HG03457 (cell line): ENCODE data around the gene SDHD.
"Not testable (repeated sequence)": the region's sequence is repeated elsewhere in the genome, so short reads cannot be mapped to it uniquely, and the experiment has no call there.

Source experiments
- ATAC-seq: cut with Tn5 transposase; IDR thresholded peaks from one replicate; pipeline ENCODE4 v1.9.1; 2021; ENCODE audit warnings: moderate number of reproducible peaks; ENCODE audit not compliant: unreplicated experiment

Gene SDHD

DNA sequence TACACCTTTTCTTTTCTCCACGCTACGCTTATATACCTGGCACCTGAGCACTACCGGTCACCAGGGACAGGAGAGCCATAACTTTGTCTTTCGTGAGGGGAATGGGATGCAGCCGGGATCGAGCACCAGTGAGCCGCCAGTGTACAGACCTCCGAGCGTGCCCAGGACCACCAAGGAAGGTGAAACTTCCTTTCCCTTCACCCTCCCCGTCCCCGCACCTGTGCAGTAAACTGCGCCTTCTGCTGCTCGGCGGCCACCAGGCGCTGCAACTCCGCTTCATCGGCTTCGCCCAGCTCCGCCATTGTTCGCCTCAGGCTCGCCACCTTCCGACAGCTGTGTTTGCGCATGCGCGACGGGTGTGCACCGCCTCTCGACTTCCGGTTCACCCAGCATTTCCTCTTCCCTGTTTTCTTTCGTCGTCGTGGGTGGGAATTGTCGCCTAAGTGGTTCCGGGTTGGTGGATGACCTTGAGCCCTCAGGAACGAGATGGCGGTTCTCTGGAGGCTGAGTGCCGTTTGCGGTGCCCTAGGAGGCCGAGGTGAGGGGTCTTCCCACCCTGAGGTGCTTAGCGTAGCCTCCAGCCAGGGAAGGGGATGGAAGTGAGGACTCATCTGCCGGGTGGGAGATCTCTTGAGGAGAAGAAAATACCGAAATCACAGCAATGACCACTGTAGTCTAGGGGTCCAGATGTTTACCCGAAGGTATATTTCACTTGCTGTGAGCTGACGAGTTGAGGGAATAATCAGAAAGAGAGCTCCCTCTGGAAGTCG lies at the start of gene SDHD, which contains the start of gene TIMM8B:
Gene SDHD, plus strand, starts transcription at position 452 of the 770 bp plus-strand sequence. Its CDS starts 35 bp downstream, at position 487.
Gene TIMM8B, minus strand, starts transcription at position 335 of the 770 bp plus-strand sequence. Its CDS starts 33 bp downstream, at position 302.
- ATAC-seq = peak; percentile 71

DNA sequence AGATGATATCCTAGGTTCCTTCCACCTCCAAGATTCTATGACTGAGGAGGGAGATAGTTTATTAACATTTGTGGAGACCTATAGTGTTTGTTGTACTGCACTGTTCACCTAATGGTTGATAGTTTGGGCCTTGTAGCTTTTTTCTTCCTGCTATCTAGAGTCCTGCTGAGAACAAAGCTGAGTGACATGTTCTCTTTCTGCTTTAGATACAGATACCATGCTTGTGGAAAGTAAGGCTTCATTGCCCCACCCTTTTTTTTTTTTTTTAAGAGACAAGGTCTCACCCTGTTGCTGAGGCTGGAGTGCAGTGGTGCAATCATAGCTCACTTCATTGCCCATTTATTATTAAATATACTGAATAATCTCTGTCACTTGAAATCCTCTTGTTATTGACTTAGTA lies 49.1 kb upstream of the SDHD start:
- no peak for ATAC-seq

DNA sequence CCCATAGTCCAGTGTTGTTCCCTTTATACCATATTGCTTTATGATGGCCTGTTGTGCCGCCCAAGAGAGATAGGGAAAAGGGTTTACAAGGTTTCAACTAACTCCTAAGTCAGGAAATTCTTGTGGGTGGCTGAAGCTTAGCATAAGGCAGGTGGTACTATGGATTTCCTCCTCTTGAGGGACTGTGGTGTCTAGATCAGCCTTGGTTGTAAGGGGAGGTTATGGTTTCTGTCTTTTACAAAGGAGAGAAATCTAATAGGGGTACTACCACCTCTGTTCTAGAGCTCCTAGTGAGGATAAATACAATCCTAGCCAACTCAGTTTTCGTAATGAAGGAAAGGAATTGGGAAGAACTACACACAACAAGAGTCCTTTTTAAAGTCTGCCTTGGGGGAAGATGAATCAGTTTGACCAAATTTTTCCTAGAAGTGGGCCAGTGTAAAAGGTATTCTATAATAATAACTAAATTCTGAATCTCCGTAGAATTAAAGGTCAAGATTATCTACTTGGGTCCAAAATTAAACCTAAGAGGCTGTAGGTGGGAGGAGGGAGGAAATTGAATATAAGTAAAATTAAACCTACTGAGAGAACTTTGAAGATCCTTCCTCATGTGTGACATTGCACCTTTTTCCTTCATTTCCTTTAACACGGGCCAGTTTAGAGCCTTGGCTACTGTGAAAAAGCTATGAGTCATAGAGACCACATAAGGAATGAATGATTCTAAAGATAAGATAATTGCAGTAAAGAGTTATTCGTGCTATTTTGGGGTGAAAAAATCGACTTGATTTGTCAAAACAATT lies 44.3 kb upstream of the SDHD start:
- ATAC-seq = no peak

DNA sequence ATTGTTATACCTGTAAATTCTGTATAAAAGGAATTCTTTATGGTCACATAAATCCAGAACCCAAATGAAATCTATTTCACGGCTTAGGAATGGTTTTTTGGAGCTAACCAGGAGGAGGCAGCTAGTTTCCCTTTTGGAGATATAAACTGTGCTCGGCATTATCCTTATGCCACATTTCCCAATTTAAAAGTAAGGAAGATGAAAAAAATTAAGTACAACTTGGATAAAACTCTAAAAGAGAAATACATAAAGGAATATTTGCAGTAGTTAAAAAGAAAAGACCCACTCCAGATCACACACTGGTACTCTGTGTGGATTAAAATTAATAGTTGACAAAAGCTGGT lies 43.7 kb upstream of the SDHD start:
- ATAC-seq = no peak

DNA sequence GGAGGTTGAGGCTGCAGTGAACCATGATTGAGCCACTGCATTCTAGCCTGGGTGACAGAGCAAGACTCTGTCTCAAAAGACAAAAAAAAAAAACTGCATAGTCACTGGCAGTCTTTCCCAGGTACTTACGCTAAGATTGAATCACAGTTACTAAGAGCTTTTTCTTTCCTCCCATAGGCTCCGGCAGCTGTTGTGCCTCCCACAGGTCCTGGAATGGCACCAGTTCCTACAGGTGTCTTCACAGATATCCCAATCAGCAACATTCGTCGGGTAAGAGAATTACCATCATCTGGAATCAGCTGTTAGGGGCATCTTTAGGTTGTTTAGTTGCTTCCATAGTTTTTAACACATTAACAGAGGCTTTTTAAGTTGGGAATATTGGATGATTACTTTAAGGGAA lies 41.7 kb upstream of the SDHD start:
- no peak for ATAC-seq

DNA sequence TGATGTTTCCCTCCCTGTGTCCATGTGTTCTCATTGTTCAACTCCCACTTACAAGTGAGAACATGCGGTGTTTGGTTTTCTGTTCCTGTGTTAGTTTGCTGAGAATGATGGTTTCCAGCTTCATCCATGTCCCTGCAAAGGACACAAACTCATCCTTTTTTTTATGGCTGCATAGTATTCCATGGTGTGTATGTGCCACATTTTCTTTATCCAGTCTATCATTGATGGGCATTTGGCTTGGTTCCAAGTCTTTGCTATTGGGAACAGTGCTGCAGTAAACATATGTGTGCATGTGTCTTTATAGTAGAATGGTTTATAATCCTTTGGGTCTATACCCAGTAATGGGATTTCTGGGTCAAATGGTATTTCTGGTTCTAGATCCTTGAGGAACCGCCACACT lies 40.0 kb upstream of the SDHD start:
- ATAC-seq = not testable (repeated sequence)

DNA sequence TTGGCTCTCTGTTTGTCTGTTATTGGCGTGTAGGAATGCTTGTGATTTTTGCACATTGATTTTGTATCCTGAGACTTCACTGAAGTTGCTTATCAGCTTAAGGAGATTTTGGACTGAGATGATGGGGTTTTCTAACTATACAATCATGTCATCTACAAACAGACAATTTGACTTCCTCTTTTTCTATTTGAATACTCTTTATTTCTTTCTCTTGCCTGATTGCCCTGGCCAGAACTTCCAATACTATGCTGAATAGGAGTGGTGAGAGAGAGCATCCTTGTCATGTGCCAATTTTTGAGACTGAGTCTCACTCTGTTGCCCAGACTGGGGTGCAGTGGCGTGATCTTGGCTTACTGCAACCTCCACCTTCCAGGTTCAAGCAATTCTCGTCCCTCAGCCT lies 38.4 kb upstream of the SDHD start:
- ATAC-seq = not testable (repeated sequence)

DNA sequence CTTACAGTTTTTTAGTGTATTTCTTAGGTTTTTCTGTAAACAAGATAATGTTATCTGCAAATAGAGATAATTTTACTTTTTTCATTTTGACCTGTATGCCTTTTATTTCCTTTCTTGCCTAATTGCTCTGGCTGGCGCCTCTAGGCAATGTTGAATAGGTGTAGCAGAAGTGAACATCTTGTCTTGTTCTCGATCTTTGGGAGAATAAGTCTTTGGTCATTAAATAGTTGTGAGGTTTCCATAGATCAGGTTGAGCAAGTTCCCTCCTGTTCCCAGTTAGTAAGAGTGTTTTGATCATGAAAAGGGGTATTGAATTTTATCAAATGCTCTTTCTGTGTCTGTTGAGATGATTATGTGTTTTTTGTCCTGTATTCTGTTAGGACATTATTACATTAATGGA lies 36.9 kb upstream of the SDHD start:
- ATAC-seq = no peak

DNA sequence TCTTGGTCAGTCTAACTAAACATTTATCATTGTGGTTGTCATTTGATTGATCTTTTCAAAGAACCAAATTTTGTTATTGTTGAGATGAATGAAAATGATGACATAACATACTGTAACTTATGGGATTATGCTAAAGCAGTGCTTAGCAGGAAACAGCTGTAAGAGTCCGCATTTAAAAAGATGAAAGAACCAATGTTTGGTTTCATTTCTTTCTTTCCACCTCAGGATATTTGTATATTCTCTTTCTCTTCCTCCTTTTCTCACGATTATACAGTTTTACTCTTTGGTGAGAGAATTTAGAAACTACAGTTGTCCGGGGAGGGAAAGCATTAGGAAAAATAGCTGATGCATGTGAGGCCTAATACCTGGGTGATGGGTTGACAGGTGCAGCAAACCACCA lies 36.0 kb upstream of the SDHD start:
- ATAC-seq = peak; percentile 54

DNA sequence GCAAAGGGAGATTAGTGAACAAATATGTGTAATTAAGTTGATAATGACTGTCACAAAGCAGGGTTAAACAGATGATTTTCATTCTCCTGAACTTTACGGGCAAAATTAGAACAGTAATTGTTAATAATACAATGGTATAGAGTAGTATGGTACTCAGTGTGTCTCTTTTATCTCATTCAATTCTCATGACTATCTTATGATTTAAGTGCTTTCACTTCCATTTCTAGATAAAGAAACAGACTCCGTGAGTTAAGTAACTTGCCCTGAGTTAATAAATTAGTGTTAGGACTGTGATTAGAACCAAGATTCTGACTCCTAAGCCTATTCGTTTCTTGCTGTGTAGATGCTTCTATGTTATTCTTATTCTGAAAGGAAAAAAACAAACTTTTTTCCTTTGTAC lies 34.9 kb upstream of the SDHD start:
- no peak for ATAC-seq

DNA sequence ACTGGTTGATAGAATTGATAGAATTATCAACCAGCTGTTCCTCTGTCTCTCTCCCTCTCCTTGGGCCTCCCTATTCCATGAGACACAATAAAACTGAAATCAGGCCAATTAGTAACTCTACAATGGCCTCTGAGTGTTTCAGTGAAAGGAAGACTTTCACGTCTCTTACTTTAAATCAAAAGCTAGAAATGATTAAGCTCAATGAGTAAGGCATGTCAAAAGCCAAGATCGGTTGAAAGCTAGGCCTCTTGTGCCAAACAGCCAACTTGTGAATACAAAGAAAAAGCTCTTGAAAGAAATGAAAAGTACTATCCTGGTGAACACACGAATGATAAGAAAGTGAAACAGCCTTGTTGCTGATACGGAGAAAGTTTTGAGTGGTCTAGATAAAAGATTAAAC lies 29.5 kb upstream of the SDHD start:
- no peak for ATAC-seq

DNA sequence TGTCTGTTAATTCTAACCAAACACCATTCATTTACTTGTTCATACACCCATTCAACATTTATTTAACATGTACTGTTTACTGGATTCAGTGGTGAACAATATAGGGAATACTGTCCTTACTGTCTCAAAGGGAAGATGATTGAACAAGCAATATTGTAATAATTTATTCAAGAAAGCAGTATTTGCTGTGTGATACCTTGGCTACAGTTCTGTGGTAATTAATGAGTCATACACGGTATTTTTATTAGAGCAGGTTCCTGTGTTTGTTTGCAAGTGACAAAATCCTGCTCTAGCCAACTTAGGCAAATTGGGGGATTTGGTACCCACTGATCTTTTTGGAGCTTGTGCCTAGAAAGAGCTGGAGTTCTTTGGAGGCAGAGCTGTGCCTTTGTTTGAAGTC lies 28.6 kb upstream of the SDHD start:
- ATAC-seq = no peak

DNA sequence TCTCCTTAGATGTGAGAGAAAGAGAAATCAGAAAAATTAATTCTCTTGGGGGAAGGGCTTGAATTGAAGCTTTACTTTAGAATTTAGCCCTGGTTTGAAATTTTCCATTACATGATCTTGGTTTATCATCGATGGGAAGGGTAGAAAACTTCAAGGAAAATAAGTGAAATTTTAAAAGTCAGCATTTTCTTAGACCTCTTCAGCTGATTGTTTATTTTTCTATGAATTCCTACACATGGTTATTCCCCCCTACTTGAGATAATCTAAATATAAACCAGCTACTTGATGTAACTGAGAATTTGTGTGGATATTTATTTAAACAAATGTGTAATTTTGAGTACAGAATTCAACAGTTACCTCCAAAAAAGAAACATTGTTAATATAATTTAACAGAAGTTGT lies 23.8 kb upstream of the SDHD start:
- no peak for ATAC-seq

DNA sequence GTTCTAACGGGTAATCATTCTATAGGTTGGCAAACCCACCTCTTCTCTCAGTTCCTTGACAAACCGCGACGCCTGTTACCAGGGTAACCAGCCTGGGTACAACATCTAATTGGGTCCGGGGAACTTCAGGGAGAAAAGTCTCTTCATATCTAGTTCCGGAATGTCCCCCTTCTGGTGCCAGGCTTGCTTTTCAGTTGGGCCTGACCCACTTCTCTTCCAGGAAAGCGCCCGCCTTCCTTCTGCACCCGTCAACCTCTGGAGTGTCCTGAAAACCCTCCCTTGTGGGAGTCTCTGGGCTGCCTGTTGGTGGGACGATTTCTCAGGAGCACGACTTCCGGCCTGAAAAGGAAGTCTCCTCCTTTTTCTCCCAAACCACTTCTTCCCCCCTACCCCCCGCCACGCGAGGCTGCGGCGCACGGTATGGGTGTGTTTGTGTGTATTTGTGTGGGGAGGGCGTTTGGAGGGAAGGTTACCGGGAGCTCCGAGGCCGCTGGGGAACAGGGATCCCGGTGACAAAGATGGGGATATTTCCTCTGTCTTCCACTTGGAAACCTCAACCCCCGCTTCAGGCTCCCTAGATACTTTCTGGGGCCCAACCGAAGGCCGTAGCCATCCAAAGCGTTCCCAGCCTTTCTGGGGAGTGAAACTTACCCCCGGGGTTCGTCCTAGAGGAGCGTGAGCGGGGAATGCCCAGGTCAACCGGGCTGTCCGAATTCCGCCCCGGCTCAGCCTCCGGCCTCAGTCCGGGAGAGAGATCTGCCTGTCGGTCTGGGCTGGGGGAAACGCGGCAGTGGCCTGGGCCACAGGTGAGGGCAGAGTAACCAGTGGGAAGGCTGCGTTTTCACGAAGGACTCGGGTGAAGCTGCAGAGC lies 12.5 kb upstream of the SDHD start, which contains the start of the genes NKAPD1 and PIH1D2:
Gene NKAPD1, plus strand, starts transcription at position 359 of the 871 bp plus-strand sequence. CDS start 1,276 bp downstream, outside the sequence.
Gene PIH1D2, minus strand, starts transcription at position 77 of the 871 bp plus-strand sequence. CDS start 843 bp downstream, outside the sequence.
- peak; percentile 74 for ATAC-seq

DNA sequence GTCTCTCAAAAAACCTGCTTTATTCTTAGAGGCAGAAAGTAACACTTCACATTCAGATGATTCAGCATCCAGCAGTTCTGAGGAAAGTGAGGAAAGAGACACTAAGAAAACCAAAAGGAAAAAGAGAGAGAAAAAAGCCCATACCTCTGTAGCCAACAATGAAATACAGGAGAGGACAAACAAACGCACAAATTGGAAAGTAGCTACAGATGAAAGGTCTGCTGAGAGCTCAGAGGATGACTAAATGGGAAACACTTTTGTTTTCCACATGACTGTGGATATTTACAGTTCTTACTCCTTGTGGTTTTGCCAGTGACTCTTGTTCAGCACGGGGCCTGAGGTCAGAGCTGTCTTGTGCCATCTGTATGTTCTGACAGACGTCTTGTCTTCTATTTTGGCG lies 3.9 kb upstream of the SDHD start:
- ATAC-seq = no peak

DNA sequence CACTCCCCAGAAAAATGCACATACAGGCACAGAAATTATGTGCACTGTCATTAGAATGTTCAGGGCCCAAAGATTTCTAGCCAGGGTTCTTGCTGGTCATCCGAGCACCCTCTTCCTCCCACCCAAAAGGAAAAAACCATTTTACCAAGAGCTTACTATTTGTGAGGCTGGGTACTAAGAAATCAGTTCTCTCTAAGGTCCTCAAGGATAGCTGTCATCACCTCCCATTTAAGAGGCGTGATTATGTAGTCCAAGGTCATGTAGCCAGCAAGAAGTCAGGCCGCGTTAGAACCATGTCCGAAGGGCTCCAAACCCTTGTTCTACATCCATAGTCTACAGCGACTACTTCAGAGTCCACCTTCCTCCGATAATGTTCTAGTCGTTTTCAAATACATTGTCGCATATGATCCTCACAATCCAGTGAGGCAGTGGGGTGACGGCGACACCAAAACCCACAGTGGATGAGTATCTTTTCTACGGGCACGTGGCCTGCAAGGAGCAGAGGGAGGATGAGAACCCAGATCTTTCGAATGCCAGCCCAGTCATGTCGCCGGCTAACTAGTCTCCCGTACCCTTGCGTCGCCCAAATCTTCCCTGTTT lies 751 bp upstream of the SDHD start:
- ATAC-seq = peak; percentile 21

DNA sequence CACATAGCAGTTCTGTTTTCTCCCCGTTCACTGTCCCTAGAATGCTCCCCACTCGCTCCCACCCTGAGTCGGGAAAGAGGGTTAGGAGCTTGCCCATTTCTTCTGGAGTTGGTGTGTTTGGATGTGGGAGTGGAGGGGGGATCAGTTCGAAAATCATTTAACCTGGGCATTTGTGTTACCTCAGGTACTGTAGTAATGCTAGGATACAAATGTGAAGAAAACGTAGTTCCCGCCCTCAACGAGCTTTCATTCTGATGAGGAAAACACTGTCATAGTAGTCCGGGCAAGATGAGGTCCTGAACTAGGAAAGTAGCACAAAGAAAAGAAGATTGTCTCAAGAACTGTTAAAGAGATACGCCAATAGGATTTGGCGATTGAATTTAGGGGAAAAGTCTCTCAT lies 539 bp downstream of the SDHD start:
- no peak for ATAC-seq

DNA sequence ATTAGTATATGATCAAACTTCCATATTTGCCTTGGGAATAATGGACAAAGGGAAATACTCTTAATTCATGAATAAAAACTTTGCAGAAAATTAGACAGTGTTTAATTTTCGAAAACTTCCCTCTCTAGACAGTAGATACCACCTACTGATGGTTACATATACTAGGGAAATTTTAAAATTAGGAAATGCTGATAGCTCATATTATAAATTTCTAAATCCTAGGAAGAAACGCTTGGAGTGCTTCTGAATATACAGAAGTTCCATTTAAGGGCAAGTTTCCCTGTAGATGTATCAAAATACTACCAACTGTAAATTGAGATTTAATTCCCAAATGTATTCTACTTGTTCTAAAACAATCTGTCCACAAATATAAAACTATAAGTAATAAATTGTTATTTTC lies 8.6 kb downstream of the SDHD start:
- ATAC-seq = not testable (repeated sequence)

DNA sequence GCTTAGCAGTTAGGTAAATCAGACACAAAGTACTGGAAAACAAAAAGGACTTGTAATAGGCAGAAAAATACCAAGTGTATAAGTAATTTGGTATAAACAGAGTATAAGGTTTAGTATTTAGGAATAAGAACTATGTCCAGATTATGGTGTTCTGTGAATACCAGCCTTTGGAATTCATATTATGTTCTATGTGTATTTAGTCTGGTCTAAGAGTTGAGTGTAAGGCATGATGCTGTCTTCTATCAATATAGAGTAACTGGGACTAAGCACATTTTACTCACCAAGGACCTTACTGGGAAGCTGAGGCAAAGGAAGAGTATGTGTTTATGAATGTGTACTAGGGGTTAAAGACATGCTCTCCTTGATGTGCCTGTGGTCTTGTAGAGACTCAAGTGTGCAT lies 9.5 kb downstream of the SDHD start:
- ATAC-seq = no peak

DNA sequence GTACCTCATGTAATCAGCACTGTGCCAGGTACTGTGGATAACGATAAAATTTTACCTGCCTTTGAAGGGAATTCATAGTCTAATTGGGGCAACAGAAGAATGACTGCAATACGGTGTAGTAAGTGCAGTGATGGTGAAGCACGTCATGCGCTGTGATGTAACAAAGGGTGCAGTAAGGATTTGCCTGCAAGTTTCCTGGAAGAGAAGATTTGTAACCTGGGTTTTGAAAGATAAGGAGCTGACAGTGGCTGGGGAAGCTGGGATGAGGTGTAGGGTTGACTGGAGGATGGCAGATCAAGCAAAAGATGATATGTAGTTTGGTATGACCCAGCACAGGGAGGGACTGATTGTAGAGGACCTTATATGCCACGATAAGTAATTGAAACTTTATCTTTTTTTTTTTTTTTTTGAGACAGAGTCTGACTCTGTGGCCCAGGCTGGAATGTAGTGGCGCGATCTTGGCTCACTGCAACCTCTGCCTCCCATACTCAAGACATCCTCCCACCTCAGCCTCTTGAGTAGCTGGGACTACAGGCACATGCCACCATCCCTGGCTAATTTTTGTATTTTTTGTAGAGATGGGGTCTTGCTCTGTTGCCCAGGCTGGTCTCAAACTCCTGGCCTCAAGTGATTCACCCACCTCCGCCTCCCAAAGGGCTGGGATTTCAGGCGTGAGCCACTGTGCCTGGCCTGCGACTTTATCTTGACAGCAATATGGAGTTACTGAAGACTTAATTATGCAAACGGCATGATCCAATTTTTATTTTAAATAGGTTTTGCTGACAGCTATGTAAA lies 11.3 kb downstream of the SDHD start:
- ATAC-seq = no peak
